Activated naive CD4-positive, alpha-beta T cell treated with anti-CD3 and anti-CD28 coated beads, Interleukin-2, amount 50 U/mL, for 24 hours (primary cell): ENCODE results near the gene RERE.
"Not testable (repeated sequence)": the region's sequence is repeated elsewhere in the genome, so short reads cannot be mapped to it uniquely, and the experiment has no call there.

Experiments used
- H3K27ac Mint-ChIP-seq: one replicate; pipeline ENCODE4 v1.8.0; 2021; ENCODE audit warnings: mild to moderate bottlenecking, mixed read lengths
- H3K27me3 Mint-ChIP-seq: one replicate; pipeline ENCODE4 v1.8.0; 2021; ENCODE audit warnings: mixed read lengths
- H3K36me3 Mint-ChIP-seq: one replicate; pipeline ENCODE4 v1.8.0; 2021; ENCODE audit warnings: mixed read lengths
- H3K4me1 Mint-ChIP-seq: one replicate; pipeline ENCODE4 v1.8.0; 2021; ENCODE audit warnings: mixed read lengths
- H3K4me3 Mint-ChIP-seq: one replicate; pipeline ENCODE4 v1.8.0; 2021; ENCODE audit warnings: mild to moderate bottlenecking, mixed read lengths
- H3K9me3 Mint-ChIP-seq: one replicate; pipeline ENCODE4 v1.8.0; 2021; ENCODE audit warnings: mixed read lengths

The RERE gene

DNA sequence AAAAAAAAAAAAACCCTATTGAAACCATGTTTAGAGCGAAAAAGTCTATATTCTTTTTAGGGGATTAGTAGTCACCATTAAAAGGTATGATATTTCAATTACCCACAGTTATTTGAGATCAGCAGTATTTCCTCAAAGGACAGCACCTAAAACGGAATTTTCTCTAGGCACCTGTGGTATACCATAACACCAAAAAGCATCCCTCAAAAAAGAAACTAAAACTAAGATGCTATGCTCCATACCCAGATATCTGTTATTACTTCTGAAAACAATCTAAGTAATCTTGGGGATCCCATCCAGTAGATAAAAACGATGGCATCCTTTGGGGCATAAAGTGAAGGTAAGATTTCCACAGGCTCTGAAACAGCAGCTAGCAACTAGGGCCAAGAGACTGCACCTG lies 89.0 kb downstream of the RERE start:
- H3K27ac Mint-ChIP-seq: no peak overlapping the region
- H3K9me3 Mint-ChIP-seq: no peaks in the 10 kb centered on the region
- H3K27me3 Mint-ChIP-seq: no peaks in the 10 kb centered on the region
- peaks cover 9% of the 10 kb centered on the region for H3K4me1 Mint-ChIP-seq
- peaks cover 12% of the 10 kb centered on the region for H3K36me3 Mint-ChIP-seq
- H3K4me3 Mint-ChIP-seq: no peak overlapping the region

DNA sequence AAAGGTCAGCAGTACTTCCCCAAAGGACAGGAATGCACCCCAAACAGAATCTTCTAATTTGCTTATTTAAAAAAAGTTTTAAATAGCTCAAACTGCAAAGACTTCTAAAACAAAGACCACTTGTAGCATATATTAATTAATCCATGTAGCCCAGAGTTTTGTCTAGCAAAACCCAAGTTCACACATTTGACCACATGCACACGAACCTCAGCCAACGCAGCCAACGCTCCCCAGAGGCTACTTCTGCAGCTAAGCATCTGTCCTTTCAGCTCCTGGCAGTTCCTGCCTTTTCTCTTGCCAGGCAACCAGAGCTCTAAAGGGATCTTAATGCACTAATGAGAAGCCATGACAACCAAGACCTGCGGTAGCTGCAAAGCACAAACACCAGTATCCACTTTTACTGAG lies 89.6 kb downstream of the RERE start:
- no peaks in the 10 kb centered on the region for H3K27me3 Mint-ChIP-seq
- H3K27ac Mint-ChIP-seq: no peak overlapping the region

DNA sequence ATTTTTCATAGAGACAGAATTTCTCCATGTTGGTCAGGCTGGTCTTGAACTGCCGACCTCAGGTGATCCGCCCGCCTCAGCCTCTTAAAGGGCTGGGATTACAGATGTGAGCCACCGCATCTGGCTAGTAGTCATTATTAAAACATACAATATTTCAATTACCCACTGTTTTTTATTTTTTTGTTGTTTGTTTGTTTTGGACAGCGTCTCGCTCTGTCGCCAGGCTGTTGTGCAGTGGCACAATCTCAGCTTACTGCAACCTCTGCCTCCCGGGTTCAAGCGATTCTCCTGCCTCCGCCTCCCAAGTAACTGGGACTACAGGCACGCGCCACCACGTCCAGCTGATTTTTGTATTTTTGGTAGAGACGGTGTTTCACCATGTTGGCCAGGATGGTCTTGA lies 90.1 kb downstream of the RERE start:
- H3K27me3 Mint-ChIP-seq, H3K4me3 Mint-ChIP-seq, H3K9me3 Mint-ChIP-seq, H3K27ac Mint-ChIP-seq: not testable (repeated sequence)
- H3K4me1 Mint-ChIP-seq: peaks cover 18% of the 10 kb centered on the region
- peaks cover 11% of the 10 kb centered on the region for H3K36me3 Mint-ChIP-seq

More for the DNA sequence above, 89.6 kb downstream of the RERE start:
- Mint-ChIP-seq H3K4me1 (peaks cover 15% of the 10 kb centered on the region), H3K9me3 (no peaks in the 10 kb centered on the region), H3K4me3 (no peak overlapping the region), H3K36me3 (peaks cover 12% of the 10 kb centered on the region)

DNA sequence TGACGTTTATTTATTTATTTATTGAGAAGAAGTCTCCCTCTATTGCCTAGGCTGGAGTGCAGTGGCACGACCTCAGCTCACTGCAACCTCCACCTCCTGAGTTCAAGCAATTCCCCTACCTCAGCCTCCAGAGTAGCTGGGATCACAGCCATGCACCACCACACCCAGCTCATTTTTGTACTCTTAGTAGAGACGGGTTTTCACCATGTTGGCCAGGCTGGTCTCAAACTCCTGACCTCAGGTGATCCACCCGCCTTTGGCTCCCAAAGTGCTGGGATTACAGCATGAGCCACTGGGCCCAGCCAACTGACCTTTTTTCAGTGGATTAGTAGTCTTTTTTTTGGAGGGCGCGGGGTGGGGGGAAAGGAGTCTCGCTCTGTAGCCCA lies 90.6 kb downstream of the RERE start:
- not testable (repeated sequence) for H3K27me3 Mint-ChIP-seq, H3K27ac Mint-ChIP-seq, H3K4me3 Mint-ChIP-seq, H3K9me3 Mint-ChIP-seq, H3K36me3 Mint-ChIP-seq
- peaks cover 22% of the 10 kb centered on the region for H3K4me1 Mint-ChIP-seq

GRCh38 chr1:8723010-8723409 lies 94.4 kb downstream of the RERE start:
- peaks cover 3% of the 10 kb centered on the region for H3K36me3 Mint-ChIP-seq
- no peaks in the 10 kb centered on the region for H3K27me3 Mint-ChIP-seq
- H3K9me3 Mint-ChIP-seq: no peaks in the 10 kb centered on the region
- H3K4me1 Mint-ChIP-seq: peaks cover 26% of the 10 kb centered on the region
- peak overlapping the region; percentile 21 for H3K4me3 Mint-ChIP-seq
- H3K27ac Mint-ChIP-seq: no peak overlapping the region

DNA sequence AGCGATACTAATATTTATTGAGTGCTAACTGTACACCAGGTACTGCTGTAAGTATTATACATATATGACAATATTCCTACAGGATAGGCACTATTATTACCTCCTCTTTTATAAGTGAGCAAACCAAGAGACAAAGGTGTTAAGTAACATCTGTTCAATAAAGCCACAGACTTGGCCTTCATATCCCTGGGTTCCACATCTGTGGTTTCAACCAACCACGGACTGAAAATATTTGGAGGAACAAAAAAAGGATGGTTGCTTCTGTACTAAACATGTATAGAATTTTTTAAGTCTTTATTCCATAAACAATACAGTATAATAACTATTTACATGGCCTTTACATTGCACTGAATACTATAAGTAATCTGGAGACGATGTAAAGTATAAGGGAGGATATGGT lies 95.1 kb downstream of the RERE start:
- peaks cover 26% of the 10 kb centered on the region for H3K4me1 Mint-ChIP-seq

GRCh38 chr1:8721679-8722324 lies 95.6 kb downstream of the RERE start:
- Mint-ChIP-seq H3K27ac (no peak overlapping the region), H3K27me3 (no peaks in the 10 kb centered on the region), H3K4me1 (peaks cover 26% of the 10 kb centered on the region), H3K9me3 (no peaks in the 10 kb centered on the region), H3K36me3 (peaks cover 3% of the 10 kb centered on the region), H3K4me3 (no peak overlapping the region)

More for the DNA sequence above, 95.1 kb downstream of the RERE start:
- no peak overlapping the region for H3K4me3 Mint-ChIP-seq
- H3K27ac Mint-ChIP-seq: no peak overlapping the region
- no peaks in the 10 kb centered on the region for H3K9me3 Mint-ChIP-seq
- no peaks in the 10 kb centered on the region for H3K27me3 Mint-ChIP-seq
- H3K36me3 Mint-ChIP-seq: peaks cover 3% of the 10 kb centered on the region

DNA sequence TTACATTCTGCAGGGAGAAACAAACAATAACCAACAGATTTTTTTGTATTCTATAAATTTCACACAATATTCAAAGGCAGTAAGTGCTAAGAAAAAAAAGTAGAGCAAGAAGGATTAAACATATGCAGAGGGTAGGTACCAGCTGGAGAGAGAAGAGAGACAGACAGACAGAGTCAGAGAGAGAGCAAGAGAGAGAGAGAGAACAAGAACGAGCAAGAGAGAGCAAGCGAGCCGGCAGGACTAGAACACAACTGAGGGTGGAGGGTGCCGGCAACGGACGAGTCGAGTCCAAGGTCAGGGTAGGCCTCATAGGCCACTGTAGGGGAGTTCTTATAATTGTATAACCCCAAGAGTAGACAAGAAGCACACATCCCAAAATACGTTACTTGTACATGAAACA lies 97.1 kb downstream of the RERE start:
- no peak overlapping the region for H3K27ac Mint-ChIP-seq
- H3K9me3 Mint-ChIP-seq: no peaks in the 10 kb centered on the region
- H3K4me1 Mint-ChIP-seq: peaks cover 22% of the 10 kb centered on the region
- H3K27me3 Mint-ChIP-seq: no peaks in the 10 kb centered on the region
- H3K4me3 Mint-ChIP-seq: no peak overlapping the region
- H3K36me3 Mint-ChIP-seq: peaks cover 3% of the 10 kb centered on the region

- Mint-ChIP-seq H3K36me3 (peaks cover 6% of the 10 kb centered on the region), H3K4me1 (peaks cover 28% of the 10 kb centered on the region)
These were observed 98.5 kb downstream of the RERE start for GRCh38 chr1:8718850-8719361.

GRCh38 chr1:8717148-8717547 lies 100.3 kb downstream of the RERE start:
- H3K27ac Mint-ChIP-seq: no peak overlapping the region
- no peaks in the 10 kb centered on the region for H3K27me3 Mint-ChIP-seq
- peaks cover 22% of the 10 kb centered on the region for H3K4me1 Mint-ChIP-seq
- H3K4me3 Mint-ChIP-seq: no peak overlapping the region
- H3K9me3 Mint-ChIP-seq: no peaks in the 10 kb centered on the region
- peaks cover 6% of the 10 kb centered on the region for H3K36me3 Mint-ChIP-seq

More at GRCh38 chr1:8718850-8719361, 98.5 kb downstream of the RERE start:
- H3K9me3 Mint-ChIP-seq: no peaks in the 10 kb centered on the region
- no peaks in the 10 kb centered on the region for H3K27me3 Mint-ChIP-seq
- no peak overlapping the region for H3K4me3 Mint-ChIP-seq
- H3K27ac Mint-ChIP-seq: no peak overlapping the region

GRCh38 chr1:8716238-8716637 lies 101.2 kb downstream of the RERE start:
- Mint-ChIP-seq H3K36me3 (peaks cover 6% of the 10 kb centered on the region), H3K9me3 (no peaks in the 10 kb centered on the region), H3K27ac (no peak overlapping the region), H3K4me3 (no peak overlapping the region), H3K27me3 (no peaks in the 10 kb centered on the region), H3K4me1 (peaks cover 21% of the 10 kb centered on the region)

DNA sequence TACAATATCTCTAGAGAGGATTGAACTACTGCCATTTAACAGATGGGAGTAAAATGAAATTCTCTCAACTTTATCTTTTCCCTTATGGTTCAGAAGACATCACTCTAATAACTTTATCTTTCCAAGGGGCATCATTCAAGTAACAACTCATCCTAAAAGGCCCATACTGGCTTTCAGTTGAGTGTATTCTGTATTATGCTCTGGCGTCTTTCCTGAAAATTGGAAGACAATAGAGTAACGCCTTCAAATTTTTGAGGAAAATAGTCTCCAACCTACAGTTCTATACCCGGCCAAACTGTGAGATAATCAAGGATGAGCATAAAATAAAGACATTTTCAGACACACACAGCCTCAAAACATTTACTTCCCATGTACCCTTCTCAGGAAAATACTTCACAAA lies 103.3 kb downstream of the RERE start:
- H3K36me3 Mint-ChIP-seq: peaks cover 3% of the 10 kb centered on the region
- no peak overlapping the region for H3K4me3 Mint-ChIP-seq
- H3K4me1 Mint-ChIP-seq: peaks cover 23% of the 10 kb centered on the region
- H3K27me3 Mint-ChIP-seq: no peaks in the 10 kb centered on the region
- H3K9me3 Mint-ChIP-seq: no peaks in the 10 kb centered on the region
- no peak overlapping the region for H3K27ac Mint-ChIP-seq

DNA sequence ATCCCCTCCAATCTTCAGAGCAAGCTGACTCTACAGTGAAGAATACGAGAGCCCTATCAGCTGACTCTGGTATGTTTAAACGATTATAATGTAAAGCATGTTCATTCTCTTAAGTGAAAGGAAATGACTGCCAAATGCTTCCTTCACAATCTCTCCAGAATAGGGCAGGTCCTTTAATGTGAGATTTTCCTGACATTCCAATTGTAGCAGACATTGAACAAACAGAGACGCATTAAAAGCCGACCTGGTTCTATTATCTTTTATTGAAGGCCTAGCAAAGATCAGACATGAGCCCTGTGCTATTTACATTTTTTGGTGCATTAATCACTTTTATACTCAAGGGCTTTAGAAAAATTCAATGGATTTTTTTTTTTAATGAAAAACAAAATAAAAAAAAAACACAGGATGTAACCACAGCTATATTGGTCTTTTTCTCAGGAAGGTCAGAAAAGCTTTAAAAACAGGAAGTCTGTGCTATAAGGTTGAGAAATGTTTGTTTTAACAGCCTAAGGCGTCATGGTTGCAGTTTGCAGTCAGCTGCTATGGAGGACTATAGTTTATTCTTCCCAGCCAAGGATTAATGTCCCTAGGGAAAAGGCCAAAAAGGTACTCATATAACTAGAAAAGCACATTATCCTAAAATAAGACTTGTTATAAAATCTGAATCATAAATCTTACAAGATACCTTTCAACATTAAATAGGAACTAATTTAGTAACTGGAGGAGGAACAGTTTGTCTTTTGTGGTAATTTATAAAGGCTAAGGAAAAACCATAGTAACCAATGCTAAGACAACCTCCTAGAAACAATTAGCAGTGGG lies 104.8 kb downstream of the RERE start:
- H3K9me3 Mint-ChIP-seq: no peaks in the 10 kb centered on the region
- peaks cover 2% of the 10 kb centered on the region for H3K27me3 Mint-ChIP-seq
- peaks cover 5% of the 10 kb centered on the region for H3K36me3 Mint-ChIP-seq
- peak overlapping the region; percentile 60 for H3K4me3 Mint-ChIP-seq
- no peak overlapping the region for H3K27ac Mint-ChIP-seq
- H3K4me1 Mint-ChIP-seq: peaks cover 23% of the 10 kb centered on the region

- peak overlapping the region; percentile 34 for H3K4me3 Mint-ChIP-seq
- H3K4me1 Mint-ChIP-seq: peaks cover 23% of the 10 kb centered on the region
- H3K36me3 Mint-ChIP-seq: peaks cover 6% of the 10 kb centered on the region
- peaks cover 2% of the 10 kb centered on the region for H3K27me3 Mint-ChIP-seq
- H3K27ac Mint-ChIP-seq: no peak overlapping the region
- H3K9me3 Mint-ChIP-seq: no peaks in the 10 kb centered on the region
These were observed 105.5 kb downstream of the RERE start for GRCh38 chr1:8711873-8712412.

DNA sequence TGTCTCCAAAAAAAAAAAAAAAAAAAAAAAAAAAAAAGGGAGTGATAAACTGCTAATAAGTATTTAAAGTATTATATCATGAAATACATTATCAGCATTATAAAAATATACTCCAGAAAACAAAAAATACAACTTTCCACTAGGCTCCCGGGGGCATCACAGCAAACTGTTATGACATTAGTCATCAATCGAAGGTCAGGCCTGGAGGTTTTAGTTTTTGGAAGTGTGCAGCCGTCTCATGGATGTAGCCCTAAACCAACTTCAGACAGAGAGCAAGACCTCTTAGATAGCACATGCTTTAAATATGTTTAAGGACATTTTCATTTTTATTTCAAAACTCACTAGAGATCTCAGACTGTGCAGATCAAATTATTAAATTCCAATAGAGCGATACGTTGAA lies 106.3 kb downstream of the RERE start:
- peaks cover 6% of the 10 kb centered on the region for H3K36me3 Mint-ChIP-seq
- H3K4me3 Mint-ChIP-seq: peak overlapping the region; percentile 6
- H3K9me3 Mint-ChIP-seq: no peaks in the 10 kb centered on the region
- no peak overlapping the region for H3K27ac Mint-ChIP-seq
- H3K4me1 Mint-ChIP-seq: peaks cover 23% of the 10 kb centered on the region
- peaks cover 5% of the 10 kb centered on the region for H3K27me3 Mint-ChIP-seq

- Mint-ChIP-seq H3K4me3 (no peak overlapping the region), H3K9me3 (no peaks in the 10 kb centered on the region), H3K27me3 (peaks cover 24% of the 10 kb centered on the region), H3K27ac (no peak overlapping the region), H3K4me1 (peaks cover 24% of the 10 kb centered on the region), H3K36me3 (peaks cover 3% of the 10 kb centered on the region)
These were observed 109.2 kb downstream of the RERE start for GRCh38 chr1:8708259-8708658.
